NCI-H2029 treated with DMSO at 0.1 percent for 48 hours (cell line): Measurements from ENCODE around the gene RRM1.
"Not testable (repeated sequence)": the region's sequence is repeated elsewhere in the genome, so short reads cannot be mapped to it uniquely, and the experiment has no call there.

Source experiments
- DNase-seq: peaks from one replicate; lab custom pipeline; 2025; lab: John Stamatoyannopoulos, UW

Gene RRM1

DNA sequence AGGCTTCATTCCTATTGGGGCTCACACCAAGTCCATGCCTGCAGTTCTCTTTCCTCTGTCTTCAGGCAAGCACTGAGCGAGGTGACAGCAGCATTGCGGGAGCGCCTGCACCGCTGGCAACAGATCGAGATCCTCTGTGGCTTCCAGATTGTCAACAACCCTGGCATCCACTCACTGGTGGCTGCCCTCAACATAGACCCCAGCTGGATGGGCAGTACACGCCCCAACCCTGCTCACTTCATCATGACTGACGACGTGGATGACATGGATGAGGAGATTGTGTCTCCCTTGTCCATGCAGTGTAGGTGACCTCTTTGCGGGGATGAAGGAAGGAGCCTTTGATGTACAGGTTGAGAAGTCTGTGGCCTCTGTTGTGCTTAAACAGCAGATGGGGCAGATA is 11.4 kb upstream of the RRM1 start:
- no peak for DNase-seq

DNA sequence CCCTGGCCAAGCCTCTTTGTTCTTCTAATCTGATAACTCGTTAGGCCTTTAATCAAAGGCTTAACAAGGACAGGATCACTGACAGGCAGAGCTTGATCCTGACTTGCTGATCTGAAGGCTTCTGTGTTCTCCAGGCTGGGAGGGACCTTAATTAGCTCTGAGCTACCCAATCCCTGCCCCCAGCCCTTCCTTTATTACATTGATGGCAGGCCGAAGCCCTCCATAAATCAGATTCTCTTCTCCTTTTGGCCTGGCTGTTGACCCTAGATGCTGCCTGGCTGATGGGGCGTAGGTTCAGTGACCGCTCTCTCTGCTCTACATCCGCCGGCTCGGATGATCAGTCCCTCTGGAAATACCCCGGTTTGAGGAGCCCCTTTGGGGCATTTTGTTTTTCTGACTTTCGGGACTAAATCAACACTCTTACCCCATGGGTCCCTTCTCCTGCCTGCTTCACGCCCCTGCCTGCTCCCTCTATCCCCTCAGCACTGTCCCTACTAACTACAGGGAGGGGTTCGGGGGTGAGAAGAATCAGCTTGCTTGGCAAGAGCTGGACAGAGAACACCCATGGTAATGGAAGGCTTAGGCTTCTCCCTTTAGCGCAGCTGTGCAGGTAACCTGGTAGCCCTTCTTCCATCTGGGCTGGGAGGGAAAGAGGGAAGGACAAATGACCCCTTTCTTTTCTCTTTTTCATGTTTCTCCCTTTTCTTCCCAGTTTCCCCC is 10.0 kb upstream of the RRM1 start:
- DNase-seq = no peak

DNA sequence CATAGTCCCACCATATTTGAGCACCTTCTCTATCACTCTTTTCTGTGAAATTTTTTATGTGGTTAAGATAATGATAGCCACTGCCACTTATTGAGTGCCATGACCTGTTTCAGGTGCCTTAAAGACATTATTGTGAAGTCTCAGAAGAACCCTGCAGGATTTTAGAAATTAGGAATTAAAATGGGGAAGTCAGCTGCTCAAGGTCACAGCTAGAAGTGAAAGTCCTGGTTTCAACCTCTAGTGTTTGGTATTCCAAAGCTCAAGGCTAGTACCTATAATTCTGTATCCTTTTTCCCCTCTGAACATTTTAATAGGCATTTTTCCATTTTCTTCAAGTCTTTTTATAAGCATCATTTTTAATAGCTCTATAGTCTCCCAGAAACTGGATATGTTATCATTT is 9.0 kb upstream of the RRM1 start:
- no peak for DNase-seq

- DNase-seq = no peak
Measured at GRCh38 chr11:4086575-4087353, 7.8 kb upstream of the RRM1 start.

DNA sequence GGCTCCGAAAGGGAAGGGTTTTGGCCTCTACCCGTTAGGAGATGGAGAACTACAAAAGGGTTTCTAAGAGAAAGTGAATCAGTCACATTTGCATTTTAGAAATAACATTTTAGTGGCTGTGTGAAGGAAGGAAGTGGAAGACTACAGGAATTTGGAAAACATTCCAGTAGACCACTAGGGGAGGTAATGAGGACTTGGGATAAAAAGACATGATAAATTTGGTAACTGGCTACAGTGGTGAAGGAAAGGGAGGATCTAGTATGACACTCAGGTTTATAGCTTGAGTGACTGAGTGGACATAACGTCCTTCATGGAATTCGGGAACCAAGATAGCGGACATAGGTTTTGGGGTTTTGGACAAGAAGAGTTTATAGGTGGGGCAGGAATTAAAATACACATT is 7.0 kb upstream of the RRM1 start:
- no peak for DNase-seq

DNA sequence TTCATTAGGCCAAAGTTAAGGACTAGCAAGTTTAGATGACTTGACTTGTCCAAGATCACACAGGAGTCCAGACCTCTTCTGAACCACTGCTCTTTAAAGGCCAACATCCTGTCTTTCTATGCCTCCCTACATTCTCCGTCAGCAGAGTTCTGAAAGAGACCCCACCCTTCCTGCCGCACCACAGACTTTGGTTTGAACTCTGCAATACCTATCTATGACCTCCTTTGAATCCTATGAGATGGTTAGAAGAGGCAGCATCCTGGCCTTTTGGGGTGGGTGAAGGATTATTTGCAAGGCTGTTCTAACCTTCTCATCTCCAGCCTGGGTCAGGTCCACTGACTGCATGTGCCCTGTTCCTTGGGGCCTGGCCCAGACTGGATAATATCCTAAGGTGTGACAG is 4.3 kb upstream of the RRM1 start:
- no peak for DNase-seq

- no peak for DNase-seq
Measured at GRCh38 chr11:4092026-4092425, 2.6 kb upstream of the RRM1 start.

- DNase-seq = no peak
Measured at GRCh38 chr11:4093519-4094347, 866 bp upstream of the RRM1 start.

GRCh38 chr11:4095509-4096230 is 1.1 kb downstream of the RRM1 start:
- no peak for DNase-seq

- no peak for DNase-seq
Measured at GRCh38 chr11:4098026-4098621, 3.5 kb downstream of the RRM1 start.

DNA sequence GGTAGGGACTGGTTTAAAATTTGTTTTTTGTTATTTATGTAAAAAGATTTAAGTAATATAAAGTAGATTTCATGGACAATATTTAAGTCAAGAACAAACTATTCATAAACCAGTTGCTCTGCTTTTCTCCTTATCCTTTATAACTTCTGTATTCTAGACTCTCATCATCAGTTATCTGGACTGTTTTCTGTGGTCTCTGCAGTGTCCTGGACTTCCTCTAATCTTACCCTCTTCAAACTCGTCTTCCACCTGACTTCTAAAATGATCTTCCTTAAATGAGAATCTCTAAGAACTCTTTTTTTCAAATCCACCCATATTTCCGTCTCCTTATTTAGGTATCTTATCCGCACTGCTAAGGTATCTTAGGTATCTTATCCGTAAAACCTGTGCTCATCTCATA is 8.1 kb downstream of the RRM1 start:
- DNase-seq = no peak

GRCh38 chr11:4103269-4103668 is 8.7 kb downstream of the RRM1 start:
- DNase-seq = no peak

DNA sequence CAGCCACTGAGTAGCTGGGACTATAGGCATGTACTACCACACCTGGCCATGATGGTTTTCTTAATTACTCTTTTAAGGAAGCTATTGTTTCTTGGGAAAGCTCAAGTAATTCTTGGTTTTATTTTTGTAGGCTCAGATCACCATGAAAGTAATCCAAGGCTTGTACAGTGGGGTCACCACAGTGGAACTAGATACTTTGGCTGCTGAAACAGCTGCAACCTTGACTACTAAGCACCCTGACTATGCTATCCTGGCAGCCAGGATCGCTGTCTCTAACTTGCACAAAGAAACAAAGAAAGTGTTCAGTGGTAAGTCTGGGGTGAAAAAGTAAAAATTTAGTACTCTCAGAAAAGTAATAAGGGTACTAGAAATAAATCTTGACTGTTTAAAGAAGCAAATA is 11.3 kb downstream of the RRM1 start:
- no peak for DNase-seq

GRCh38 chr11:4111834-4112233 is 17.2 kb downstream of the RRM1 start:
- no peak for DNase-seq

DNA sequence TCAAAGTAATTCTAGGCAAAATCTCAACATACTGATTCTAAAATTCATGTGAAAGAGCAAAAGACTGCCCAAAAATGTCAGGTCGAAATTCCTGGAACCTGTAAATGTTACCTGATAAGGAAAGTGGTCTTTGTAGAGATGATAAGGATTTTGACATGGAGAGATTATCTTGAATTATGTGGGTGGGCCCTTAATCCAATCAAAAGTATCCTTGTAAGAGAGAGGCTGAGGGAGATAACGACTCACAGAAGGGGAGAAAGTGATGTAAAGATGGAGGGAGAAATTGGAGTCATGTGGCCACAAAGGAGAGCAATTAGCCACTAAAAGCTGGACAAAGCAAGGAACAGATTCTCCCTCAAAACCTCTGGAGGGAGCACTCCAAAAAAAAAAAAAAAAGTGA is 20.5 kb downstream of the RRM1 start:
- no peak for DNase-seq

- DNase-seq = no peak
Measured at GRCh38 chr11:4118107-4118506, 23.5 kb downstream of the RRM1 start.

GRCh38 chr11:4123218-4123617 is 28.6 kb downstream of the RRM1 start:
- no peak for DNase-seq

- no peak for DNase-seq
Measured at GRCh38 chr11:4125141-4125540, 30.5 kb downstream of the RRM1 start.

DNA sequence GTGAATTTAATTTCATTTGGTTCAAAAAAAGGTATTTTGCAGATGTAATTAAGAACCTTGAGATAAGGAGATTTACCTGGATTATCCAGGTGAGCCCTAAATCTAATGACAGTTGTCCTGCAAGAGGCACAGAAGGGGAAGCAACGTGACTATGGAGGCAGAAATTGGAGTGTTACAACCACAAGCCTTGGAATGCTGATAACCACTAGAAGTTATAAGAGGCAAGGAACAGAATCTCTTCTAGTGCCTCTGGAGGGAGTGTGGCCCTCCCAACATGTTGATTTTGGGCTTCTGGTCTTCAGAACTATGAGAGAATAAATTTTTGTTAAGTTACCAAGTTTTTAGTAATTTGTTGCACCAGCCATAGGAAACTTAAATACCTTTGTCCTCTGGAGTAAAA is 32.8 kb downstream of the RRM1 start:
- DNase-seq = no peak

DNA sequence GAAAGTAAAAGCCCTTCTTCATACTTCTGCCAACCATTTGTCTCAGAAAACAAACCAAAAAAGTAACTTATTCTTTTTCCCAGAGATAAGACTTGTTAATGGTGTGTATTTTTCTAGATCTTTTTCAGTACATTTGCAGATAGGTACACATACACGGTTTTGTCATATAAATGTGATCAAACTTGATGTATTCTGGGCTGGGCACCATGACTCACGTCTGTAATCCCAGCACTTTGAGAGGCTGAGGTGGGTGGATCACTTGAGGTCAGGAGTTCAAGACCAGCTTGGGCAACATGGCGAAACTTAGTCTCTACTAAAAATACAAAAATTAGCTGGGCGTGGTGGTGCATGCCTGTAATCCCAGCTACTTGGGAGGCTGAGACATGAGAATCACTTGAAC is 35.6 kb downstream of the RRM1 start:
- not testable (repeated sequence) for DNase-seq

GRCh38 chr11:4134806-4135205 is 40.2 kb downstream of the RRM1 start:
- DNase-seq = no peak

DNA sequence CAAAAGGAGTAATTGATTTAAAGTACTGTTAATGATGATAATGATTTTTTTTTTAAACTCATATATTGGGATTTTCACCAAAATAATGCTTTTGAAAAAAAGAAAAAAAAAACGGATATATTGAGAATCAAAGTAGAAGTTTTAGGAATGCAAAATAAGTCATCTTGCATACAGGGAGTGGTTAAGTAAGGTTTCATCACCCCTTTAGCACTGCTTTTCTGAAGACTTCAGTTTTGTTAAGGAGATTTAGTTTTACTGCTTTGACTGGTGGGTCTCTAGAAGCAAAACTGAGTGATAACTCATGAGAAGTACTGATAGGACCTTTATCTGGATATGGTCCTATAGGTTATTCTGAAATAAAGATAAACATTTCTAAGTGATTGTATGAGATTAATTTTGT is 43.9 kb downstream of the RRM1 start:
- no peak for DNase-seq
